GM12878 (cell line): ENCODE results near the gene TSEN34.

Source experiments
- CBX5 ChIP-seq: sonication (generic); IDR thresholded peaks from 2 replicates; pipeline ENCODE4 v1.6.1; 2016; ENCODE audit warnings: low read depth, moderate library complexity, mild to moderate bottlenecking, inconsistent platforms
- CTCF ChIP-seq, 3 experiments: IDR thresholded peaks in 2 of 3; conservative IDR thresholded peaks in 1 of 3; 2 replicates each; pipeline ENCODE4 v1.5.1; 2011; ENCODE audit warnings: low read depth in 3 of 3, low read length in 3 of 3, mild to moderate bottlenecking in 3 of 3, control low read depth in 2 of 3, moderate library complexity in 2 of 3, inconsistent platforms in 1 of 3, mixed read lengths in 1 of 3; ENCODE audit not compliant: control insufficient read depth in 2 of 3, insufficient read depth in 1 of 3; ENCODE audit errors: extremely low read depth in 1 of 3
- E2F4 ChIP-seq: IDR thresholded peaks from 2 replicates; pipeline ENCODE4 v1.6.1; 2012; ENCODE audit warnings: low read depth, low read length, improper control_type of control experiment
- MTA2 ChIP-seq: fragments of 450-650 bp; IDR thresholded peaks from 2 replicates; pipeline ENCODE4 v1.6.1; 2016; ENCODE audit warnings: low read depth, mild to moderate bottlenecking, moderate library complexity
- POLR2A ChIP-seq: IDR thresholded peaks from 2 replicates; pipeline ENCODE4 v1.6.1; 2011; ENCODE audit warnings: low read depth, mild to moderate bottlenecking, low read length

- TF ChIP-seq CTCF (IDR thresholded peaks at IDR 0.05 in 2 of 3, conservative IDR thresholded peaks at IDR 0.05 in 1 of 3; ENCODE audit: control insufficient read depth in 2 of 3, extremely low read depth in 1 of 3, insufficient read depth in 1 of 3, low read depth in 3 of 3, low read length in 3 of 3): no peak
- no peak for TF ChIP-seq MTA2
- no peak for TF ChIP-seq E2F4
- TF ChIP-seq POLR2A: no peak
- no peak for TF ChIP-seq CBX5
Observed at GRCh38 chr19:54169149-54169740, 21.9 kb upstream of the TSEN34 start.
